Pancreas (tissue), 10 donors: ENCODE results near the gene CDK18. TPM values are rescaled to one million over a fixed set of nuclear protein-coding genes. Genes with fewer than 3 reads are reported as not detected.
A peak's percentile ranks its signal among the peaks of the same experiment; 100 is the strongest.

ENCODE experiments used
- ATAC-seq, 4 donors: fragments of 200-7000 bp; cut with Tn5 transposase; one replicate each; pipeline versions ENCODE4 v1.8.0 to v1.9.1; 2020; ENCODE audit warnings: mild to moderate bottlenecking in 4 of 4, moderate library complexity in 4 of 4
- DNase-seq, 6 donors: peaks; one replicate each; pipeline ENCODE4 v3.0.0-alpha.2; 2020
- FAIRE-seq: peaks from 2 replicates; lab custom pipeline; 2012; peaks lifted over from hg19 to GRCh38; lab: Jason Lieb, UNC
- H3K27ac ChIP-seq, 4 donors: fragments of 200-600 bp; sonication (generic); 1 replicate in 3 of 4; 2 replicates in 1 of 4; pipeline versions ENCODE4 v1.5.0 to v1.8.0; 2020
- H3K27me3 ChIP-seq, 4 donors: fragments of 200-600 bp; one replicate each; pipeline ENCODE4 v1.8.0; 2021
- H3K36me3 ChIP-seq, 3 donors: fragments of 200-600 bp; sonication (generic) in 1 of 3; one replicate each; pipeline versions ENCODE4 v1.5.0 to v1.8.0; 2020 to 2021
- H3K4me1 ChIP-seq, 3 donors: fragments of 200-600 bp; one replicate each; pipeline ENCODE4 v1.8.0; 2021
- H3K4me3 ChIP-seq, 4 donors: fragments of 200-600 bp; sonication (generic) in 2 of 4; one replicate each; pipeline versions ENCODE4 v1.5.0 to v1.8.0; 2020 to 2021
- H3K9me3 ChIP-seq, 4 donors: fragments of 200-600 bp; one replicate each; pipeline ENCODE4 v1.8.0; 2021
- WGBS, 2 donors: extraction: QIAGEN DNeasy Blood & Tissue Kit; methylation state at CpG; one replicate each; pipeline ENCODE4 v1.1.7; 2013; 5-methylcytosine and 5-hydroxymethylcytosine counted together
- intact Hi-C, 3 donors: fragments of 100-400 bp; cut with DNase I; formaldehyde crosslinking; loops; one replicate each; pipeline versions ENCODE4 v1.11.1 to v1.14.2; 2022
- polyA plus RNA-seq, 2 donors: library from polyadenylated mRNA; stranded (reverse); fragments of 200-250 nt; gene quantifications; one replicate each; pipeline ENCODE4 v1.2.3, GENCODE V29; 2013
- total RNA-seq, 6 donors: library from RNA; stranded (reverse); fragmentation: NEBNext Ultra II Directional in 4 of 6; extraction: Animal tissue kit (Norgen Biotek cat#: 25700) in 4 of 6; gene quantifications; one replicate each; pipeline versions ENCODE4 v1.2.1 to v1.2.4, GENCODE V29; 2021 to 2023
- TF ChIP-seq, protein P1 (sequence below), 4 donors: fragments of 200-600 bp; sonication (generic) in 3 of 4; IDR thresholded peaks; one replicate each; pipeline versions ENCODE4 v1.5.0 to v1.8.0; 2021; ENCODE audit warnings: antibody characterized with exemption in 4 of 4
- donor health status: healthy with polysubstance abuse.
- donor health status: DM: no; HTN: no; CAD: no; lungs with moderate emphysema.
- donor health status: DM: no; HTN: no; CAD: no.
- donor health status: control.
- donor health status: control.
- donor health status: Bipolar disorder and iron deficiency.
- donor health status: DM: yes; HTN: yes; CAD: no.
- donor health status: DM: no; HTN: no; CAD: no.
- donor health status: DM: no; HTN: no; CAD: no.
- donor health status: DM: yes; HTN: yes; CAD: no.

CDK18 gene
- total and polyA plus RNA-seq, 8 donors, result 7.7 to 35.4 (median 14.3) TPM

- FAIRE-seq, result no peak
- Histone ChIP-seq H3K4me1 (no peaks in the 10 kb centered on the region), H3K4me3 (no peak overlapping the region), H3K27ac (no peak overlapping the region), H3K36me3 (no peaks in the 10 kb centered on the region), H3K9me3 (no peaks in the 10 kb centered on the region), H3K27me3 (no peaks in the 10 kb centered on the region)
- 37 to 38% methylated on average over 9 of the region's 9 CpGs for WGBS, 2 donors
- intact Hi-C loops, result loop anchor here in 1 of 3 donors (10.0 kb wide), 1 partner anchor 48 kb away; no protein-coding TSS in a partner anchor
- peak in 5 of 6 donors; percentile 46 to 75 (median 64) for DNase-seq
- TF ChIP-seq, protein P1, sequence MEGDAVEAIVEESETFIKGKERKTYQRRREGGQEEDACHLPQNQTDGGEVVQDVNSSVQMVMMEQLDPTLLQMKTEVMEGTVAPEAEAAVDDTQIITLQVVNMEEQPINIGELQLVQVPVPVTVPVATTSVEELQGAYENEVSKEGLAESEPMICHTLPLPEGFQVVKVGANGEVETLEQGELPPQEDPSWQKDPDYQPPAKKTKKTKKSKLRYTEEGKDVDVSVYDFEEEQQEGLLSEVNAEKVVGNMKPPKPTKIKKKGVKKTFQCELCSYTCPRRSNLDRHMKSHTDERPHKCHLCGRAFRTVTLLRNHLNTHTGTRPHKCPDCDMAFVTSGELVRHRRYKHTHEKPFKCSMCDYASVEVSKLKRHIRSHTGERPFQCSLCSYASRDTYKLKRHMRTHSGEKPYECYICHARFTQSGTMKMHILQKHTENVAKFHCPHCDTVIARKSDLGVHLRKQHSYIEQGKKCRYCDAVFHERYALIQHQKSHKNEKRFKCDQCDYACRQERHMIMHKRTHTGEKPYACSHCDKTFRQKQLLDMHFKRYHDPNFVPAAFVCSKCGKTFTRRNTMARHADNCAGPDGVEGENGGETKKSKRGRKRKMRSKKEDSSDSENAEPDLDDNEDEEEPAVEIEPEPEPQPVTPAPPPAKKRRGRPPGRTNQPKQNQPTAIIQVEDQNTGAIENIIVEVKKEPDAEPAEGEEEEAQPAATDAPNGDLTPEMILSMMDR (IDR thresholded peaks at IDR 0.05), result no peak
- ATAC-seq, result peak; percentile 76 to 95 (median 86)
Observed at GRCh38 chr1:205536759-205537361, 32.4 kb downstream of the CDK18 start.

DNA sequence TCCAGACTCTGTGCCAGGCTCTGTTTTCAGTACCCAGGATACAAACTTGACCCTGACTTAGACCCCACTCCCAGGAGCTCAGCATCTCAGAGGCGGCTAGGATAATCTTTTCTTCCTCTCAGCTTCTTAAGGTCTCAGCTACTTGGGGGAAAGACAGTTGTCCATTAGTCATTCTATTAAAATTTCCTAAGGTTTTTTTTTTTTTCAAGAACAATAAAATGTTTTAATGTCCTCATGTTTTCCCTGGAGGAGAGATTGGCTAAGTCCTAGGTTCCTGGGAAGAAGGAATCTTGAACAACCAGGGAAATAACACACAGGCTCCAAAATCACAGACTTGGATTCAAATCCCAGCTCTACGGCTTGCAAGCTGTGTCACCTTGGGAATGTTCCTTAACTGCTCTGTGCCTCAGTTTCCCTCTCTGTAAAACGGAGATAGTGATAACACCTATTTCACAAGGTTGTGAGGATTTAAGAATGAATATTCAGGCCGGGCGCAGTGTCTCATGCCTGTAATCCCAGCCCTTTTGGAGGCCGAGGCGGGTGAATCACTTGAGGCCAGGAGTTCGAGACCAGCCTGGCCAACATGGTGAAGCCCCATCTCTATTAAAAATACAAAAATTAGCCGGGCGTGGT, 33.0 kb downstream of the CDK18 start:
- intact Hi-C loops, result loop anchor here in 1 of 3 donors (10.0 kb wide), 1 partner anchor 47 kb away; no protein-coding TSS in a partner anchor
- Histone ChIP-seq H3K36me3 (no peaks in the 10 kb centered on the region), H3K27ac (no peak overlapping the region), H3K9me3 (no peaks in the 10 kb centered on the region), H3K4me3 (no peak overlapping the region), H3K27me3 (no peaks in the 10 kb centered on the region), H3K4me1 (no peaks in the 10 kb centered on the region)
- no peak for ATAC-seq
- WGBS, 2 donors, result 82 to 84% methylated on average over 10 of the region's 10 CpGs
- peak in 1 of 6 donors; percentile 4 for DNase-seq
- FAIRE-seq, result no peak
- TF ChIP-seq, protein P1 (IDR thresholded peaks at IDR 0.05), result no peak

GRCh38 chr1:205538235-205538840, 33.9 kb downstream of the CDK18 start:
- TF ChIP-seq, protein P1 (IDR thresholded peaks at IDR 0.05), result no peak

DNA sequence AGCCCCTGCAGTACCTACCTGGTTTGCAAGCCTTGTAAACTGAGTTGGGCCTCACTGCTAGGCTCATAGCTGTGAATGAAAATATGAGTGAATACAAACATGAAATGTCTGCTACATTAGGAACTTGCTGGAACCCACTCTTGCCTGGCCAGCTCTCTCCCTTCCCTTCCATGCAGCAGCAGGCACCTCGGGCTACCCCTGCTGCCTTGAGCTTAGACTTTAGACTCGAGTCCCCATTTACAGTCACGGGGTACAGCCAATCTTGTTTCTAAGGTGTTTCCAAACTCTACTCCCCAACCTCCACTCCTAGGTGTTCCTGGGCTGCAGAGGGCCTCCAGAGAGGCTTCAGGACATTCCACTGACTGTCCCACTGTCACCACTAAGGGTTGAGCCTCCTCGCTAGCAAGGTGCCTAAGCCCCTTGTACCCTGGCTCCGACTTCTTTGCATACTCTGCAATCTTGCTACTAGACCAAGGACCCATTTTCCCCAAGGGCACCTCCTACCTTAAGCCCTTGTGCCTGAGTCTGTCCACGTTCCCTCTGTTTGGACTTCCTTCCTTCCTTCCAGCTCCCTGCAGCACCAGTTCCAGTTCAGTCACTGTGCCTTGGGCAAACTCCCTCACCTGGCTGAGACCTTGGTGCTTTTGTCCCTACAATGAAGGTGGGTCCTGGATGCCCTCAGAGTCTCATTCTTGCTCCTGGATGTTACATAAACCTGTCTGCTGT, 36.9 kb downstream of the CDK18 start:
- DNase-seq, result peak in 1 of 6 donors; percentile 27
- no peak overlapping the region for H3K4me3 ChIP-seq
- TF ChIP-seq, protein P1 (IDR thresholded peaks at IDR 0.05), result no peak
- no peaks in the 10 kb centered on the region for H3K27me3 ChIP-seq
- H3K4me1 ChIP-seq, result no peaks in the 10 kb centered on the region
- H3K27ac ChIP-seq, result no peak overlapping the region
- H3K9me3 ChIP-seq, result no peaks in the 10 kb centered on the region
- no peak for ATAC-seq
- FAIRE-seq, result no peak
- WGBS, 2 donors, result 79 to 91% methylated on average over 6 of the region's 6 CpGs
- intact Hi-C loops, result no loop called here
- no peaks in the 10 kb centered on the region for H3K36me3 ChIP-seq

More at GRCh38 chr1:205538235-205538840, 33.9 kb downstream of the CDK18 start:
- Histone ChIP-seq H3K27me3 (no peaks in the 10 kb centered on the region), H3K4me1 (no peaks in the 10 kb centered on the region), H3K4me3 (no peak overlapping the region), H3K9me3 (no peaks in the 10 kb centered on the region), H3K36me3 (no peaks in the 10 kb centered on the region), H3K27ac (no peak overlapping the region)
- ATAC-seq (no peak), DNase-seq (peak in 1 of 6 donors; percentile 2), FAIRE-seq (no peak)
- intact Hi-C loops, result loop anchor here in 1 of 3 donors (10.0 kb wide), 1 partner anchor 46 kb away; no protein-coding TSS in a partner anchor
- 59% methylated on average over 5 of the region's 5 CpGs for WGBS, 2 donors
